T-helper 17 cell (primary cell): Measurements from ENCODE around the gene POLDIP2. TPM values are rescaled to one million over a fixed set of nuclear protein-coding genes. Genes with fewer than 3 reads are reported as not detected.
A peak's percentile ranks its signal among the peaks of the same experiment; 100 is the strongest.

Experiments used
- ATAC-seq: fragments of 150-1000 bp; cut with Tn5 transposase; 2 replicates; pipeline ENCODE4 v1.10.0; 2021; ENCODE audit warnings: mild to moderate bottlenecking, moderate library complexity
- DNase-seq, 3 donors: peaks; one replicate each; pipeline versions ENCODE4 v3.0.0 to v3.0.0-alpha.2; 2020 to 2021
- H3K9me3 ChIP-seq: one replicate; pipeline ENCODE4 v1.7.0; 2013; ENCODE audit warnings: low read length, mild to moderate bottlenecking; ENCODE audit not compliant: control insufficient read depth, poor library complexity, severe bottlenecking
- H3K27ac Mint-ChIP-seq: one replicate; pipeline ENCODE4 v1.8.0; 2022; ENCODE audit warnings: mild to moderate bottlenecking, moderate library complexity, mixed read lengths
- H3K27me3 Mint-ChIP-seq: one replicate; pipeline ENCODE4 v1.8.0; 2022; ENCODE audit warnings: mixed read lengths
- H3K36me3 Mint-ChIP-seq: one replicate; pipeline ENCODE4 v1.8.0; 2022; ENCODE audit warnings: low read depth, mixed read lengths
- H3K4me1 Mint-ChIP-seq: one replicate; pipeline ENCODE4 v1.8.0; 2022; ENCODE audit warnings: mild to moderate bottlenecking, mixed read lengths
- H3K4me3 Mint-ChIP-seq: one replicate; pipeline ENCODE4 v1.8.0; 2022; ENCODE audit warnings: mild to moderate bottlenecking, moderate library complexity, mixed read lengths
- total RNA-seq, 4 donors: library from RNA in 2 of 4; stranded (reverse) in 2 of 4; gene quantifications; one replicate each; pipeline ENCODE4 v1.2.3 and lab custom pipeline; 2022 to 2026

POLDIP2 gene
- total RNA-seq, 2 donors from 2014 or later, result 24.6 to 30.7 TPM

DNA sequence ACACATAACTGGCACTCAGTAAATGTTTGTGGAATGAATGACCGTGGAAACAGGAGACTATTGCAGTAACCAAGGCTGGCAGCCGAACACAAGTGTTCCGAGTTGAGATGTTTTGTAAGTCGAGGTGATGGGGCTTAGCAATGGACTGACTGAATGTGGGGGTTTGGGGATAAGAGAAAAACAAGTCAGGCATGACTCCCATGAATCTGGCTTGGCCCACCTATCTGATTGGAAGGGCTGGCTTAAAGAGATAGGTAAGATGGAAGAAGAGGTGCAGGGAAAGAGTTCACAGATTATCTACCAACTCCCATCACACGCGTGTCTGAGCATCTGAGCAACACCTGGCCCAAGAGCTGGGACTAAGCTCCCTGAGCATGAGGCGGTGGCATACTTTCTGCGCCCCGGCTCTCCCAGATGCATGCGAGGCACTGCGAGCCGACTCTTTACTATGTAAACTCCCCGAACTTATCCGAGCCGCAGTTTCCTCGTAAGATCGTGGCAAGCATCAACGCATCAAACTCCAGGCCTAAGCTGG is 22.6 kb downstream of the POLDIP2 start:
- DNase-seq (no peak), ATAC-seq (no peak)
- H3K4me3 Mint-ChIP-seq, result peak overlapping the region; percentile 98
- H3K27ac Mint-ChIP-seq, result peak overlapping the region; percentile 89
- H3K9me3 ChIP-seq, result no peaks in the 10 kb centered on the region
- peaks cover 4% of the 10 kb centered on the region for H3K36me3 Mint-ChIP-seq
- no peaks in the 10 kb centered on the region for H3K27me3 Mint-ChIP-seq
- peaks cover 34% of the 10 kb centered on the region for H3K4me1 Mint-ChIP-seq

DNA sequence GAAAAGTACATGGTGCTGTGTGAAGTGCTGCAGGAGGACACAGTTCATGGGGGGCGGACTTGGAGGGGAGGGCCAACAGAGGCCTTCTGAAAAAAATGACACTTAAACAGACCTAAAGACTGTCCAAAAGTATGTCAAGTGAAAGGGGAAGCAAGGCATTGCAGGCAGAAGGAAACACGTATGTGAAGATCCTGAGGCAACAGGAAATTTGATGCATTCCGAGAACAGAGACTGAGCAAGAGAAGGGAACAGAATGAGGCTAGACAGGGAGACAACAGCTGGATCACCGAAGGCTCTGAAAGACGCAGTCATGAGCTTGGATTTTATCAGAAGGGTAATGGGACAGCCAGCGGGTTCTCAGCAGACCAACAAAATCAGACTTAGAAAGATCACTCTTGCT is 23.2 kb downstream of the POLDIP2 start:
- Mint-ChIP-seq H3K4me1 (peaks cover 32% of the 10 kb centered on the region), H3K4me3 (peak overlapping the region; percentile 98), H3K27ac (peak overlapping the region; percentile 89), H3K36me3 (peaks cover 4% of the 10 kb centered on the region), H3K27me3 (no peaks in the 10 kb centered on the region)
- DNase-seq (no peak), ATAC-seq (no peak)
- no peaks in the 10 kb centered on the region for H3K9me3 ChIP-seq

DNA sequence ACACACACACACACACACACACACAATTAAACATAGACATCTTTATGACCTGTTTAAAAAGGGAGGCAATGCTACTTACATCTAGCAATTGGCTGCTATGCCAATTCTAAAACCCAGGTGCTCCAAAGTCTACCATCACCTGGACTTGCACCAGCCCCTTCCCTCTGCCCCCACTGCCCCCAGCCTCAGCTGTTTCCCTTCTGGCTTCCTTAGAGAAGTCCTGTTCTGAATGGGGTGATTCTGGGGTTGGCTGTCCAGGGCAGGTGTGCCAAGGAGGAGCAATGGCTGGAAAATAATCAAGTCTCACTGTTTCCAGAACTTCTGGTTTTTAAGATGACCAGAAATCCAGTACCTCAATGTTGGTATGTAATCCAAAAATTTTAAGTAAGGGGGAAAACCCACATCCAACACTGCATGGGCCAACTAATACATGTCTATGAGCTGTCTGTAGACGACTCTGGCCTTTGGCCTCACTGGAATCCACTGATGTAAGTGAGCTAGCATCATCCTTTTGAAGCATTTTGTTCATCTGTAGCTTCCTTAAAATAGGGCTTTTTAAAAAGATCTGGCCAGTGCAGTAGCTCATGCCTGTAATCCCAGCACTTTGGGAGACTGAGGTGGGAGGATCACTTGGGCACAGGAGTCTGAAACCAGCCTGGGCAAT is 24.1 kb downstream of the POLDIP2 start:
- ATAC-seq (no peak), DNase-seq (no peak)
- no peak overlapping the region for H3K4me3 Mint-ChIP-seq
- peaks cover 28% of the 10 kb centered on the region for H3K4me1 Mint-ChIP-seq
- H3K27ac Mint-ChIP-seq, result peak overlapping the region; percentile 89
- no peaks in the 10 kb centered on the region for H3K27me3 Mint-ChIP-seq
- peaks cover 4% of the 10 kb centered on the region for H3K36me3 Mint-ChIP-seq
- no peaks in the 10 kb centered on the region for H3K9me3 ChIP-seq

GRCh38 chr17:28331891-28332420 is 25.4 kb downstream of the POLDIP2 start:
- ATAC-seq (no peak), DNase-seq (no peak)
- H3K4me1 Mint-ChIP-seq, result peaks cover 19% of the 10 kb centered on the region
- no peak overlapping the region for H3K27ac Mint-ChIP-seq
- peaks cover 4% of the 10 kb centered on the region for H3K36me3 Mint-ChIP-seq
- no peaks in the 10 kb centered on the region for H3K27me3 Mint-ChIP-seq
- H3K4me3 Mint-ChIP-seq, result no peak overlapping the region
- H3K9me3 ChIP-seq, result no peaks in the 10 kb centered on the region

GRCh38 chr17:28330671-28331070 is 26.7 kb downstream of the POLDIP2 start:
- H3K9me3 ChIP-seq, result no peaks in the 10 kb centered on the region
- H3K36me3 Mint-ChIP-seq, result peaks cover 4% of the 10 kb centered on the region
- DNase-seq, result no peak
- no peak overlapping the region for H3K4me3 Mint-ChIP-seq
- no peaks in the 10 kb centered on the region for H3K27me3 Mint-ChIP-seq
- no peak for ATAC-seq
- peaks cover 16% of the 10 kb centered on the region for H3K4me1 Mint-ChIP-seq
- H3K27ac Mint-ChIP-seq, result no peak overlapping the region

- DNase-seq (no peak), ATAC-seq (no peak)
- H3K9me3 ChIP-seq, result no peaks in the 10 kb centered on the region
- Mint-ChIP-seq H3K27ac (no peak overlapping the region), H3K27me3 (no peaks in the 10 kb centered on the region), H3K36me3 (peaks cover 4% of the 10 kb centered on the region), H3K4me3 (no peak overlapping the region), H3K4me1 (peaks cover 3% of the 10 kb centered on the region)
Measured at GRCh38 chr17:28328325-28328724, 29.0 kb downstream of the POLDIP2 start.

- Mint-ChIP-seq H3K4me3 (no peak overlapping the region), H3K36me3 (peaks cover 4% of the 10 kb centered on the region), H3K27ac (no peak overlapping the region), H3K4me1 (peaks cover 2% of the 10 kb centered on the region), H3K27me3 (no peaks in the 10 kb centered on the region)
- ATAC-seq (no peak), DNase-seq (no peak)
- H3K9me3 ChIP-seq, result no peaks in the 10 kb centered on the region
Measured at GRCh38 chr17:28327709-28328108, 29.6 kb downstream of the POLDIP2 start.

- ATAC-seq (no peak), DNase-seq (no peak)
- no peaks in the 10 kb centered on the region for H3K4me1 Mint-ChIP-seq
- peaks cover 2% of the 10 kb centered on the region for H3K36me3 Mint-ChIP-seq
- no peaks in the 10 kb centered on the region for H3K27me3 Mint-ChIP-seq
- no peaks in the 10 kb centered on the region for H3K9me3 ChIP-seq
- H3K27ac Mint-ChIP-seq, result no peak overlapping the region
- no peak overlapping the region for H3K4me3 Mint-ChIP-seq
Measured at GRCh38 chr17:28327031-28327607, 30.2 kb downstream of the POLDIP2 start.

- H3K36me3 Mint-ChIP-seq, result no peaks in the 10 kb centered on the region
- H3K4me1 Mint-ChIP-seq, result peaks cover 2% of the 10 kb centered on the region
- no peak for ATAC-seq
- DNase-seq, result no peak
- H3K27me3 Mint-ChIP-seq, result no peaks in the 10 kb centered on the region
- H3K4me3 Mint-ChIP-seq, result no peak overlapping the region
- H3K9me3 ChIP-seq, result no peaks in the 10 kb centered on the region
- H3K27ac Mint-ChIP-seq, result no peak overlapping the region
Measured at GRCh38 chr17:28326114-28326513, 31.2 kb downstream of the POLDIP2 start.

DNA sequence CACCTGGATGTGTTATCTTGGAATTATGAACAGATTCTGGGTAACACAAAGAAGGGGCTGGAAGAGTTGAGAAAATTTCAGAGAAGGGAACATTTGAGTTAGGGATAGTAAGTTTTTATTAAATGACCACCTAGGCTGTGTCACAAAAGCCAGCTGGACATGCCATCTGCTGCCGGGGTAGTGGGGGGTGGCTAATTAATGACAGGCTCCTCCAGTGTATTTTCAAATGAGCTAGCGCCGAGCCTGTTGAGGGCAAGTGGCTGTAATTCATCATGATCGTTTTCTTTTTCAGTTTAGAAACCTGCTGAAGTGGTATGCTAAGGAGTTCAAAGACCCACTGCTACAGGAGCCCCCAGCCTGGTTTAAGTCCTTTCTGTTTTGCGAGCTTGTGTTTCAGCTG is 32.1 kb downstream of the POLDIP2 start:
- no peak overlapping the region for H3K27ac Mint-ChIP-seq
- no peaks in the 10 kb centered on the region for H3K9me3 ChIP-seq
- no peak overlapping the region for H3K4me3 Mint-ChIP-seq
- H3K27me3 Mint-ChIP-seq, result no peaks in the 10 kb centered on the region
- H3K4me1 Mint-ChIP-seq, result peaks cover 4% of the 10 kb centered on the region
- DNase-seq (no peak), ATAC-seq (no peak)
- no peaks in the 10 kb centered on the region for H3K36me3 Mint-ChIP-seq

DNA sequence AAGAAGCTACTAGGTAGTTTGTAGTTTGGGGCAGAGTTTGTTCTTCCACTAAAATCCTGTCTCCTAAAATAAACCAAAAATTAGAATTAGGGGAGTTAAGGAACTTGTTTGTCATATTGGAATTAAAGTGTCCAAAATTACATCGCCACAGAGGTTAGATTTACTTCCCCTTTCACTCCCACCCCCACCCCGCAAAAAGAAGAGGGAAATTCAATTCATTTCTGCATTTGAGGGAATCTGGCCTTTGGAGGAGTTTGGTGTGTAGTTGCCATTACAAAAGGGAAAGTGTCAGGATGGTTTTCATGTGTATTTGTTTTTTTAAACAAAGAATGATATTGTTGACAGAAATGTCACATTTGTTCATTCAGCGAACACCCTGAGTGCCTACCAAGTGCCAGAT is 32.5 kb downstream of the POLDIP2 start:
- H3K27ac Mint-ChIP-seq, result no peak overlapping the region
- no peaks in the 10 kb centered on the region for H3K27me3 Mint-ChIP-seq
- ATAC-seq (no peak), DNase-seq (no peak)
- H3K4me3 Mint-ChIP-seq, result no peak overlapping the region
- H3K36me3 Mint-ChIP-seq, result no peaks in the 10 kb centered on the region
- no peaks in the 10 kb centered on the region for H3K9me3 ChIP-seq
- peaks cover 8% of the 10 kb centered on the region for H3K4me1 Mint-ChIP-seq

GRCh38 chr17:28324267-28324745 is 33.0 kb downstream of the POLDIP2 start:
- ATAC-seq (no peak), DNase-seq (no peak)
- Mint-ChIP-seq H3K27me3 (no peaks in the 10 kb centered on the region), H3K36me3 (no peaks in the 10 kb centered on the region), H3K4me1 (peaks cover 12% of the 10 kb centered on the region), H3K4me3 (no peak overlapping the region), H3K27ac (no peak overlapping the region)
- no peaks in the 10 kb centered on the region for H3K9me3 ChIP-seq

- DNase-seq (no peak), ATAC-seq (no peak)
- Mint-ChIP-seq H3K27ac (peak overlapping the region; percentile 77), H3K4me1 (peaks cover 19% of the 10 kb centered on the region), H3K36me3 (no peaks in the 10 kb centered on the region), H3K4me3 (peak overlapping the region; percentile 90), H3K27me3 (peaks cover 6% of the 10 kb centered on the region)
- no peaks in the 10 kb centered on the region for H3K9me3 ChIP-seq
Measured at GRCh38 chr17:28320215-28321061, 36.9 kb downstream of the POLDIP2 start.
